ENCODE measurements around the gene PRKCZ.

Gene PRKCZ

DNA sequence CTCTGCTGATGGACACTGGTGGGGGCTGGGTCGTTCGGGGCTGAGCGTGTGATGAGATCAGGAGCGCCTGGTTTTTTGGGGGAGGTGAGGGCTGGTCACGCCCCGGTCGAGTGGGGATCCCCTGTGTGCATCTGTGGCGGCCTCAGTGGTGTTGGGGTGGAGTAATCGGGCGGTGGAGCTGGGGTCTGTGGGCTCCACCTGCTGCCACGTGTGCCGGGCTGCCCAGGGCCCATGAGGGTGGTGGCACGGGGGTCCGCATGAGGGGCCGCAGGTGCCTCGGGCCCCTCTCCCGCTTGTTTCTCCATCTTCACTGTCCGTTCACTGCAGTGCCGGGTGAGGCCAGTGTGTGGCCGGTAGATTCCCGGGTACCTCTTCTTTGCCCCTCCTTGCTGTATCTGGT is 17.2 kb downstream of the PRKCZ start:
- no peak for DNase-seq (ENCODE audit: low read depth in 2 of 2)

DNA sequence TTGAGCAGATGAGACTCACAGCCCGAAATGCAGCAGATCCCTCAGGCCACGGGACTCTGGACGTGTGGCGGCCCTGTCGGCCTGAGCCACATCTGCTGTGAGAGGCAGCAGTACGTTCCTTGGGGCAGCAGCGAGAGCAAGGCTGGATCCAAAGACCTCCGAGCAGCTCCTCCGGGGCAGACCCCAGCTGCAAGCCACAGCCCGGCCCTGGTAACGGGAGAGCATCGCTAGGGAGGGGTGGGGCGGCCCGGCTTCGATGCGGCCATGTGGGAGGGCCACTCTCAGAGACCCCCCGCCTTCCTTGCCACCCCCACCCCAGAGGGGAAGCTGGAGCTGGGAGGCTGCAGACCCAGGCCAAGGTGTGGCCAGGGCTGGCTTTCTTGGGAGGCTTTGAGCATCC is 17.8 kb downstream of the PRKCZ start:
- no peak for DNase-seq (ENCODE audit: low read depth in 2 of 2)

DNA sequence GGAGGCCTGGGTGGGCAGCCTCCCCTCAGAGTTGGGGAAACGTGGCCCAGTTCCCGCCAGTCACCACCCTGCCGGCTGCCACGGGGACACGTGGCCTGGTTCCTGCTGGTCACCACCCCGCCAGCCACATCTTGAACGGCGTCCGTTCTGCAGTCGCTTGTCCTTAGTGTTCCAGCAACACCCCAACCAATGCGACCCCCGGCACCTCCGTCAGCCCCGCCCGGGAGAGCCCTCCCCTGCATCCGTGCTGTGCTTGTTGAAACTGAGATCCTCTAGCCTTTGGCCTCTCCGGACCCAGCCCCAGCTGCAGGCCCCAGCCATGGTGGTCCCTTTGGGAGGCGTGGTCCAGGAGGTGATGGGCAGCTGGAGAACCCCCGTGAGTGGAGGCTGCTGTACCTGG is 18.7 kb downstream of the PRKCZ start:
- DNase-seq (ENCODE audit: low read depth in 2 of 2), result no peak

DNA sequence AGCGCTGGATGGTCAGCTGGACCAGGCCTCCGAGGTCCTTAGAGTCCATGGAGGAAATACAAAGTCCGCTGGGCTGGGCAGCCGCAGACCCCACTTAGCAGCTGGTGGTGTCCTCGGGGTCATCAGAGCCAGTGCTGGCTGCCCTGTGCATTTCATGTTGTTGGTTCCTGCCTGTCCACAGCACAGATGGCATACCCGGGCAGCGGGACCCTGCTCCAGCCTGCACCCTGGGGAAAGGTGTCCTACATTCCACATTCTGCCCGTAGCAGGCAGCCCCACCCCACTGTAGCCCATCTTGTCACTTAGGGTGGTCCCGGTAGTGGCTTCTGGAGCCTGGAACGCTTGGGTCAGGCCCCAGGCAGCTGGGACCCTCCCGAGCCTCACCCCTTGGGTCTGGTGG is 19.8 kb downstream of the PRKCZ start:
- DNase-seq (ENCODE audit: low read depth in 2 of 2), result no peak

DNA sequence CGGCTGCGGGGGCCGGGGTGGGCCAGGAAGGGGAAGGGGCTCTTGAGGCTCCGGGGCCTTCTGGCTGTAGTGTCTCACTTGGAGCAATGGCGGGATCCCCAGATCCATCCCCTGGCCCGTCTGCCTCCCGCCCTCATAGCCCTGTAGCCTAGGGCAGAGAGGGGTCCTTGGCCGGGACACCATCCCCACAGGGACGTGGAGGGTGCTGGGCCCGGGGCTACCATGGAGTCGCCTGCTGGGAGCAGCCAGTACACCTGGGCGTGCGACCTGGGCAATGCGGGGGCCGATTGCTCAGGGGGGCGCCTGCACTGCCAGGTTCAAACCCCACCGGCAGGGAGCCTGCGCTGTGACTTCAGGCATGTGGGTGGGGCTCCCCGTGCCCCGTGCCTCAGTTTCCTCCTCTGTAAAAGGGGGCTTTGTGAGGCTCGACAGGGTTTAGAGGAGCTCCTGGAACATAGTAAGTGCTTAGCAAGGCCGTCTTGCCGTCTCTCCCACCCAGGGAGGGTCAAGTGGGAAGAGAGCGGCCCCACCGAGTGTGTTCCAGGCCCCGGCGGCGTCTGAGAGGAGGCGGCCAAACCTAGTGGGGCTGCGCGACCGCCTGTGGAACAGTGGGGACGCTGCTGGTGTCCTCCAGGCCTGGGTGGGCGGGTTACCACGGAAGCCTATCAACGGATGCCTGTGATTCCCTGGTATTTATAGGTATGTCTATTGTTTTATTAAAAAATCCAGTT is 20.8 kb downstream of the PRKCZ start:
- DNase-seq (ENCODE audit: low read depth in 2 of 2), result no peak

DNA sequence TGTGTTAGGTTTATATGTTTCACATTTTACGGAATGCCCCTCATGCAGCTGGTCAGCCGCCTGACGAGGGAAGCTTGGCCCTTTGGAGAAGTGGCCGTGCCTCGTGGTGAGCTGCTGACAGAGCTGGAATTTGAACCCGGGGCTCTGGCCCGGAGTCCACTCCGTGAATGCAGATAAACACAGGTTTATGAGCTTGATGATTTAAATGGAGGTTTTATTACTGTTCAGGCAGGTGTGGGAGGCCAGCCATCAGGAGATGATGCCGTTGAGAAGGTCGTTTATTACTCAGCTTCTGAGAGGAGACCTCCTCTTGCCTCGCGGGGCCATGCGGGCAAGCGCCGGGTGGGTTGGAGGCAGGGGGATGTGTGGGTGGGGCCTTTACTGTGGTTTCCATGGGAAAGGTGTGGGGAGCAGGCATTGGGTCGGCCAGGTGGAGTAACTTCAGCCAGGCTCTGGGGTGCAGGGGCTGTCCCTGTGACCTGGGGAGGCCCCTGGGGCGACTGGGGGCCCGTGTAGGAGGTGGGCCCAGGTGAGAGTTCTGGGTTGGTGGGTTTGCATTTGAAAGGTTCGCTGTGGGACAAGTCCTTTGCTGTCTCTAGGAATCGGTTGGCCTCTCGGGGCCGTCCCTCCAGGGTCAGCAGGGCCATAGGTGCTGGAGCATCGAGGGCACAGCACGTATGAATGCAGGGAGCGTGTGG is 22.0 kb downstream of the PRKCZ start:
- DNase-seq (ENCODE audit: low read depth in 2 of 2), result no peak

DNA sequence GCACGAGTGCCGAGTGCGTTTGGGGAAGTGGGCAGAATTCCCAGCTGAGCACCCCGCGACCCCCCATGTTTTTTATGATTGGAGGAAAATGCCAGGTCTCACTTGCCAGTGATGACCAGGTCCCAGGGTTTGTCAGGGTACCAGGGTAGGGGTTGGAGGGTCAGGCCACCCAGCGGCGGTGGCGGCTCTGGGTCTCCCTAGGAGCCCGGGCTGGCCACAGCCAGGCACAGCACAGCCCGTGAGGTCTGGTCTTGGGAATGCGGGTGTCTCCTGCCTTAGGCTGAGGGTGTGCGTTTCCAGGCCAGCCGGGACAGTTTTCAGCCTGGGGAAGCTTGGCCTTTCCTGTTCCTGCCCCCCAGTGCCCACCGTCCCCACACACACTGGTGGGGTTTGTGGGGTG is 22.7 kb downstream of the PRKCZ start:
- DNase-seq (ENCODE audit: low read depth in 2 of 2), result no peak

DNA sequence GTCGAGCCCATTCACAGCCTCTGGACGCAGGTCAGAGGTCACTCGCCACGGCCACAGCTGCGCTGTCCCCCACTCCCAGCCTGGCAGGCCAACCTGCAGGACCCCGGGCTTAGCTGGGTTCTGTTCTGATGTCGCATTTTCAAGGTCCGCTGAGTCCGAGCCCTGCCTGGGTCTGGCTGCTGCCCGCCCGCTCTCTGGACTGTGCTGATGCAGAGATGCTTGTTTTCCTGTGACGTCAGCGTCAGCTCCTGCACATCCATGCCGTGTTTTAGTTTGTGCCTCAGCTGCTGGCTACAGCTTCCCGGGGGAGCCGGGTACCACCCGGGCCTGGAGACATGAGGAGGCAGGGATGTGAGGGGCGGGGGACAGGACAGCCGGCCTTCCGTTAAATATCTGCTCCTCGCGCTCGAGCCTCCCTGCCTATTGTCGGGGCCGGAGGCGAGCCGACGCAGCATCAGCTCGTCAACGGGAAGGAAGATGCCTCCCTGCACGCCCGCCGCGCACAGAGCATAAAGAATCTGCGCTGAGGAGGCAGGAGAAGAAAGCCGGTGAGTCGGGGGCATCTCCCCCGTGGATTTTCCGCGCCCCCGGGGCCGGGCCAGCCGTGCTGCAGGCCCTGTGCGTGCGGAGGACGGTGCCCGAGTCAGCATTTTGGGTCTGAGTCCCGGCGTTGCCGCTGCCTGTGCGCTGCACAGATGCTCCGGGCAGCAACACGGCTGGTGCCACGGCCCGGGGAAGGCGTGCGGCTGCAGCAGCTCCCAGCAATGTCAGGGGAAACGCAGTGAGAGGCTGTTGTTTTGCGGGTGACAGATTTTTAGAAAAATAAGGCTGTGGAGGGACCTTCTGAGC is 23.4 kb downstream of the PRKCZ start:
- no peak for DNase-seq (ENCODE audit: low read depth in 2 of 2)

DNA sequence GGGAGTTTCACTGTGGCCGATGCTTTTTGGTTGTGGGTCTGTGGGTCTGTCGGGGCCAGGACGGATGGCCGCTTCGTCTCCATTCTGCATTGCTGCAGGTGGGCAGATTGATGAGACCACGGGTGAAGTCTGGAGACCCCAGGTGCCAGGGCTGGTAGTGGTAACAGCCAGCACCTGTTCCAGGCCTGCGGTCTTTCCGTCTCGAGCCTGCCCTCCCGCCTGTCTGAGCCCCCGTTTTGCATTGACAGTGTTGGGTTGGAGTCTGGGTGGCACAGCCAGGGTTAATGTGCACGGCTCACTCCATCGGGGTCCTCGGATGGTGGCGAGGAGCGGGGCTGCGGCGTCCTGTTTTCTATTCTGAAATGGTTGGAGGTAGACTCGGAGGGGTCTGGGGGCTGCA is 24.2 kb downstream of the PRKCZ start:
- no peak for DNase-seq (ENCODE audit: low read depth in 2 of 2)

DNA sequence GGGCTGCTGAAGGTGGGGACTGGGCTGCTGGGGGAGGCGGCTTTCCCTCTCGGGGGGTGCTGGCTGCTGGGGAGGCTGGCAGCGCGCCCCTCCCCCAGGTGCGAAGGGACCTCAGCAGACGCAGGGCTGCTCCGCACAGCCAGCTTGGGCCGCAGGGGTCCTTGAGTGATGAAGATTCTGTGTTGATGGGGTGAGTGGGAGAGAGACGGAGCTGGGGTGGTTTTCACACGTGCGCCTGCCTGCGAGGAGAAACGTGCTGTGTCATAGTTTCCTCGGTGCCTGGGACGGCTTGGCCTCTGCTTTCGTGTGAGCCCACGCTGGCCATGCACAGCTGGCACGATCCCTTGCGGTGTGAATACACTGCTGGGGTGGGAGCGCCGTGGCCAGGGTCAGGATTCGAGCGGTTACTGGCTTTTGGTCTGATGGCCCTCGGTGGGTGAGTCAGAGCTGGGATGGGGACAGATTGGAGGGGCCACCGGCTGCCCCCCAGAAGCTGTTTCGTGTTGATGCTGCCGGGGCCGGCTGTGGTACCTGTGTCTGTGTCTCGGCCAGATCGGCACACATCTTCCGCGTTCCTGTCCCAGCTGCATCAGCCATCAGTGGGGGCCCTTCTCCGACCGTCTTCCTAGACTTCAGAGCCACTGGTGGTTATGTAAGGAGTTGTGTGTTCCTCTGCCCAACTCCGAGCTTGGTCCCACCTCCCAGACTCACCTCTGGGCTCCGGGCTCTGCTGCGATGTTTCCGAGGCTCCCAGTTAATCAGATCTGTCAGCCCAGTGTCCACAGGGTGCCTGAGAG is 24.9 kb downstream of the PRKCZ start:
- DNase-seq (ENCODE audit: low read depth in 2 of 2), result no peak

DNA sequence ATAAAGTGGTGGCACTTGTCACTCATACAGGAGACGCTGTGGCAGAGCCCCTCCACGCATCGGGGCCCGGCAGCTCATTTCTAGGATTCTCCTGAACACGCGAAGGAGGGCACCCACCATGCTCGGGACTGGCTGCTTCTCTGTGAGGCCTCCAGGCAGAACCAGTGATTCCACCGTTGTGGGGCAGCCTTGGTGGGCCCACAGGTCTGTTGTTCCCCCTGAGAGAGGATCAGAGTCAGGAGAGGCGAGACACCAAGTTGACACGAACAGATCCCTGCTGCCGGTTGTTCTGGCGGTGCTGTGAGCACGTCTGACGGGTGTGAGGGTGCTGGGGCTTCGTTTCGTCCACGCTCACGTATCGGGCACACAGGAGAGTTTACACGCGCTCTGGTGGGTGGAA is 26.6 kb downstream of the PRKCZ start:
- no peak for DNase-seq (ENCODE audit: low read depth in 2 of 2)

DNA sequence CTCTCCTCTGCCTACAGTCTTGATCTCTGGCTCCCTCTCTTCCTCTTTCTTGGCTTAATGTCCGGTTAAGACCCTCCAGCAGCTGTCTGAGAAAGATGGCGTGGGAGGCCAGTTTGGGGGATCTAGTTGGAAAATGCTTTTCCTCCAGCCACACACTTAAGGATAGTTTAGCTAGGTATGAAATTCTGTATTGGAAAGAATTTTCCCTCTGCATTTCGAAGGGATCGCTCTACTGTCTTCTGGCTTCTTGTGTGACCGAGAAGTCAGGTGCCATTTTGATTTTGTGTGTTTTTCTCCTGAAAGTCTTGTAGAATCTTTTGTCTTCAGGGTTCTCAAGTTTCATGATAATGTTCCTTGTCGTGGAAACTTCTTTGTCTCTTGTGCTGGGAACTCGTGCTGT is 28.0 kb downstream of the PRKCZ start:
- no peak for DNase-seq (ENCODE audit: low read depth in 2 of 2)

DNA sequence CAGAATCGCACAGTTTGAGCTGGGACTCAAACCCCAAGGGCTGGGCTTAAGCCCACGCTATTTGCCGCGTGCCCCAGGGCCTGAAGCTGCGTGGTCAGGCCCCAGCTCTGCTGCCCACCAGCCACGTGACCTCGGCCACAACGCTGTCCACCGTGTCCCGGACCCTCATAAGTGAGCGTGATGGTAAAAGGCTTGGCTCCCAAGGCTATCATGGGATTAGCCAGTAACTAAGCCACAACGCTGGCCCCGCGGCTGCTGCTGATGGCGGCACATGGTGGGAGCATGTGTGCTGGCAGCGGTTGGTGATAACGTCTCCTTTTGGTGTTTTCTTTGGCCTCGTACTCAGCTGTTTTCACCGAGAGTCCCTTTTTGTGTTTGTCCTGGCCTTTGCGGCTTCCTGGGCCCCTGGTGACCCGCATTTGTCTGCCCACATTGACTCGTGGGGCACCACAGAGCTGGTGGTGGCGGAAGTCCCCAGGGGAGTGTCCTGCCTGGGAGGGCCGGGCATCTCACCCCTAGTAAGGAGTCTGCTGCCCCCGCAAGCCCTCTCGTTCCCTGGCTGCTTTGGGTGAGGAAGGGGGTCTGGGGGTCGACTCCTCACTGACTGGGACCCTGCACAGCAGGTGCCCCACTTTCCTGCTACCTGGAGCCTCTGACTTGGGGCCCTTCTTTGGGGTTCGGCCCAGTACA is 29.3 kb downstream of the PRKCZ start:
- no peak for DNase-seq (ENCODE audit: low read depth in 2 of 2)

DNA sequence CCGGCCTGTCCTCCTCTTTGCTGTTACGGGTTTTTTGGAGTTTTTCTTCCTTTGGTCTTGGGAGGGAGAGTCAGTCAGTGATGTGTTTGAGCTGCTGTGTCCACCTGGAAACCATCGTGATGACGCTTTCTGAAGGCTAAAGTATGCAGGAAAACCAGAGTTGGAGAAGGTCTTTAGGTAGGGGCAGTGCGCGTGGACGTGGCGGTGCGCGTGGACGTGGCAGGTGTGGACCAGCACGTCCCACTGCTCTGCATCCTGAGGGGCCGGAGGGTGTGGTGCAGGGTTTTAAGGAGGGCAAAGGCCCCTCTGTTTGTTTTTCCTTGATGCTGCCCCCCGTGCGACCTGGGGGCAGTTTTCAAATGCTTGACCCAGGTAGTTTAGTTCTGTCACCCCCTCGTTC is 29.9 kb downstream of the PRKCZ start:
- no peak for DNase-seq (ENCODE audit: low read depth in 2 of 2)

DNA sequence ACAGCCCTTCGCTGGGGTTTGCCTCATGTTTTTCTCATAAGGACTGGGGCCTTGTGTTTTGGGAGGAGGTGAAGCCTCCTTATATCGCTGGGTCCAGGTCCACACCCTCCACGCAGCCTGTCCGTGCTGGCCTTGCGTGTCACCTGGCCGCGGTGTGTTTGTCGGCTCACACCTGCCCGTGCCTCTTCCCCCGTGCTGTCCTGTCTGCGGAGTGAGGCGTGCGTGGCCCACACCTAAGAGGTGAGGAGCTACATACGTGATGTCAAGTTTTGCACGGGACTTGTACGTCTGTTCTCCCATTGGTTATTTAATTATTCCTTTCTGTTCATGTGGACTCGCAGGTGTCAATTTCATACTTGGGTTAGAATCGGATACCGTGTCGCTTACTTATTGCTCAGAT is 30.7 kb downstream of the PRKCZ start:
- DNase-seq (ENCODE audit: low read depth in 2 of 2), result no peak

DNA sequence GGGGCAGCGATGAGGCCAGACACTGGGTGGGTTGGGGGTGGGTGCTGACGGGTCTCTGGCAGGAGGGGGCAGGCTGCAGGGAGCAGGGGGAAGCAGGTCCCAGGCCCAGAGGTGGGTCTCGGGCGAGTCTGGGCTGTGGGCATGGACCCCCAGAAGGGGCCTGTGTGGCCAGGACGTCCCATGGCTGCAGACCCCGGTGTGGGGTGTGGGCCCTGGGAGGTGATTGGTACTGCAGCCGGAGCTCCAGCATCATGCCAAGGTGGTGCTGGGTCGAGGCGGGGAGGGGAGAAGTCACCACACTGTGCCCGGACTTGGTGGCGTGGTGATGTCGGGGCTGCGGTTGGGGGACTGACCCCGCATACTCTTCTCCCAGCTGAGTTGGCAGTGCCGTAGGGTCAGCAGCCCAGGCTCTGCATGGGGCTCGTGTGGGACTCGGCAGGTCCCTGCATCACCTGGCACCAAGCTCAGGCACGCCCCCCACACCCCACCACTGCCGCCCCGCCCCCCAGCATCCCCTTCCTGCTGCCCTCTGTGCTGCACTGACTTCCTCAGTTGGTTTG is 31.2 kb downstream of the PRKCZ start:
- no peak for DNase-seq (ENCODE audit: low read depth in 2 of 2)

DNA sequence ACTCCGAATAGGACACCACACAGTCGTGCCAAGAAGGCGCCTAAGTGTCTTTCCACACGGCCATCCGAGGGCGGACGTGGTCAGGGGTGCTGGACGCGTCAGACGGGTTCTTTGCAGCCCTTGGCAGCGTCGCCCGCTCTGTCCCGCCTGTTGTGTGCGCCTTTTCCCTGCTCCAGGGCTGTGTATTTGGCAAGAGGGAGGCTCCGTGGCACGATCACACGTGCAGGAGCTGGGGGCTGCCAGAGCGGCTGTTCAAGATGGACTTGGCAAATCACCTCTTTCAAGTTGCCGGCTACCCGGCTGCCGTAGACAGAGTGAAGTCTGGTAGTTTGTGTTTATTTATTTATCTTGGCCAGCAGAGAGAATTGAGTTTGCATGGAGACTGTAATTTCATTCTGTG is 31.9 kb downstream of the PRKCZ start:
- no peak for DNase-seq (ENCODE audit: low read depth in 2 of 2)

DNA sequence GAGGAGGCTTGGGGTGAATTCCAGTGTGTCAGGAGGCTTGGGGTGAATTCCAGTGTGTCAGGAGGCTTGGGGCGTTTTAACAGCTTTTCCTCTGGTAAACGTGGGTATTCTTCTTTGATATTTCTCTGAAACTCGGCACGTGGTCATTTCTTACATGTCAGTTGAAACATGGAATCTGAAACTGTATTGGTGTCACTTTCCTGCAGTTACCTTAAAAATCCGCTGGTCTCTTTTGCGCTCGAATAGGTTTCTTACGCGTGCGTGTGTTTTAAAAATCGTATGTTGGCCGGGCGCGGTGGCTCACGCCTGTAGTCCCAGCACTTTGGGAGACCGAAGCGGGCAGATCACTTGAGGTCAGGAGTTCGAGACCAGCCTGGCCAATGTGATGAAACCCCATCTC is 33.5 kb downstream of the PRKCZ start:
- no peak for DNase-seq (ENCODE audit: low read depth in 2 of 2)

DNA sequence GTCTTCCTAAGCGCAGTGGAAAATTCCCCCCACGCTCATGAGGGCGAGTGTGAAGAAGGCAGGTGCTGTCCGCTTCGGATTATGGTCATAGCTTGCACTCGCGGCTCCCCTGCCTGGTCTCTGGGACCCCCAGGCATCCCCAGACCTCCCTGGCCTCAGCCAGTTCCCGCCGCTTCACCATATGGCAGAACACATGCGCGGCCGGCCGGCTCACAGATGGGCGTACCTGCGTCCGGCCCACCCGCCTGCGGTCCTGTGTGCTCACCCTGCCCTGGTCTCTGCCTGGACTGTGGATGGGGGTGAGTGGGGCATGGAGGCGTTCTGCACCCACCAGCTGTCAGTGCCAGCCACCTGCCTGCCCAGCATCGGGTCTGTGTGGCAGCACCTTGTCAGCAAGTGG is 34.1 kb downstream of the PRKCZ start:
- DNase-seq (ENCODE audit: low read depth in 2 of 2), result no peak

DNA sequence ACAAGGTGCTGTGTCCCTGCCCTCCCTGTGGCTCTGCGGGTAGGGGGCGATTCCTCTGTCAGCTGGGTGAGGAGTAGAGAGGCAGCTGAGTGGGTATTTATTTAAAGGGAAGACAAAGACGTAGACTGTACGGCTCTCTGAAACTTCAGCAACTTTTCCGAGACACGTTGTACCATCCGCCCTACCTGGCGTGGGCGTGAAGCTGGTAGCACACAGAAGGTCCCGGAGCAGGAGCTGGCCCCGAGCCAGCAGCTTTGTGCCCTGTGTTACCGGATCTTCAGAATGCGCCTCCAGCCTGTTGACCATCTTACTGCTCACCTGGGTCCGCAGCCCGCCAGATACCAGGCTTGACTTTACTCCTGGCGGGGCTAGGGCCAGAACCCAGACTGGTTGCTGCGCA is 34.9 kb downstream of the PRKCZ start:
- no peak for DNase-seq (ENCODE audit: low read depth in 2 of 2)

DNA sequence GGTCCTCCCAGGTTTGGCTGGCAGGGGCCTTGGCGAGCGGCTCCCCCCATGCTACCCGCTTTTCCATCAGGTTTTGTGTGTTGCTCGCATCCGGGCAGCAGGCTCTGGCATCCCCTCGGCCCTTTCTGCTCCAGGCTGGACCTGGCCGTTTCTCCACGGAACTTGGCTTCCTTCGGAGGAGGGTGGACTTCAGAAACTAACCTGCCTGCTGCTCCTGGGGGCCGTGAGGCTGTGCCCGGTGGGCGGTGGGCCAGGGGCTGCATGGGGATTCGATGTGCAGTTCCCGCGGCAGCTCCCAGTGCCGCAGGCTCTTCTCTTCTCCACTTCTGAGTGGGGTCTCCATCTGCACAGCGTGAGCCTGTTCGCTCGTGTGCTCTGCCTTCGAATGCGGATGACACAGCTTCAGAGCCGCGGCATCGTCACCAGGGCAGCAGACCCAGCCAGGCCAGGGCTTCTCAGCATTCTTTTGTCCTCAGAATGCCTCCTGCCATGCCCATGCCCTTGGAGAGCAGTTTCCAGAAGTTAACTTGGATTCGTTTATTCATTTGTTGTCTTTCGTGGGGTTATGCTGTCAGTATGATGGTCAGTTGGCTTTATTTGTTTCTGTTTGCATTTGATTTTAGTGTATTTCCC is 36.4 kb downstream of the PRKCZ start:
- DNase-seq (ENCODE audit: low read depth in 2 of 2), result no peak
